H1 (cell line): Measurements from ENCODE around the gene TTC34.

Source experiments
- CBX8 ChIP-seq: fragments of 300-800, 300-1000 bp; sonication (generic); IDR thresholded peaks from 2 replicates; pipeline ENCODE4 v1.7.1; 2016; ENCODE audit warnings: low read depth, low read length, borderline replicate concordance
- CREB1 ChIP-seq: IDR thresholded peaks from 2 replicates; pipeline ENCODE4 v1.6.1; 2012; ENCODE audit warnings: inconsistent platforms
- POLR2A ChIP-seq, 2 experiments: IDR thresholded peaks; 1 replicate in 1 of 2; 2 replicates in 1 of 2; pipeline ENCODE4 v1.6.1; 2011; ENCODE audit warnings: low read depth in 2 of 2, low read length in 2 of 2, mild to moderate bottlenecking in 2 of 2; ENCODE audit errors: control extremely low read depth in 1 of 2
- POLR2AphosphoS5 ChIP-seq: IDR thresholded peaks from 2 replicates; pipeline ENCODE4 v1.6.1; 2011; ENCODE audit warnings: low read depth, low read length
- RNF2 ChIP-seq: fragments of 200-900, 300-1000 bp; sonication (generic); IDR thresholded peaks from 2 replicates; pipeline ENCODE4 v1.7.1; 2016; ENCODE audit warnings: borderline replicate concordance, low read depth, mild to moderate bottlenecking, antibody characterized with exemption, low read length; ENCODE audit not compliant: poor library complexity, severe bottlenecking; ENCODE audit errors: missing control alignments
- TCF12 ChIP-seq: IDR thresholded peaks from 2 replicates; pipeline ENCODE4 v1.6.1; 2011; ENCODE audit warnings: low read depth, mild to moderate bottlenecking, low read length
- TF ChIP-seq, protein P1 (sequence below), 3 experiments: IDR thresholded peaks; 1 replicate in 2 of 3; 2 replicates in 1 of 3; pipeline versions ENCODE4 v1.5.1 to v1.6.1; 2011; ENCODE audit warnings: low read length in 3 of 3, mild to moderate bottlenecking in 3 of 3, inconsistent platforms in 2 of 3, low read depth in 1 of 3, moderate library complexity in 1 of 3; ENCODE audit not compliant: insufficient read depth in 1 of 3; ENCODE audit errors: control extremely low read depth in 1 of 3

GRCh38 chr1:2587860-2588571, 213.5 kb downstream of the TTC34 start:
- TF ChIP-seq RNF2, result no peak
- no peak for TF ChIP-seq POLR2A (IDR thresholded peaks at IDR 0.05; ENCODE audit: control extremely low read depth in 1 of 2, low read depth in 2 of 2, low read length in 2 of 2)
- TF ChIP-seq, protein P1, sequence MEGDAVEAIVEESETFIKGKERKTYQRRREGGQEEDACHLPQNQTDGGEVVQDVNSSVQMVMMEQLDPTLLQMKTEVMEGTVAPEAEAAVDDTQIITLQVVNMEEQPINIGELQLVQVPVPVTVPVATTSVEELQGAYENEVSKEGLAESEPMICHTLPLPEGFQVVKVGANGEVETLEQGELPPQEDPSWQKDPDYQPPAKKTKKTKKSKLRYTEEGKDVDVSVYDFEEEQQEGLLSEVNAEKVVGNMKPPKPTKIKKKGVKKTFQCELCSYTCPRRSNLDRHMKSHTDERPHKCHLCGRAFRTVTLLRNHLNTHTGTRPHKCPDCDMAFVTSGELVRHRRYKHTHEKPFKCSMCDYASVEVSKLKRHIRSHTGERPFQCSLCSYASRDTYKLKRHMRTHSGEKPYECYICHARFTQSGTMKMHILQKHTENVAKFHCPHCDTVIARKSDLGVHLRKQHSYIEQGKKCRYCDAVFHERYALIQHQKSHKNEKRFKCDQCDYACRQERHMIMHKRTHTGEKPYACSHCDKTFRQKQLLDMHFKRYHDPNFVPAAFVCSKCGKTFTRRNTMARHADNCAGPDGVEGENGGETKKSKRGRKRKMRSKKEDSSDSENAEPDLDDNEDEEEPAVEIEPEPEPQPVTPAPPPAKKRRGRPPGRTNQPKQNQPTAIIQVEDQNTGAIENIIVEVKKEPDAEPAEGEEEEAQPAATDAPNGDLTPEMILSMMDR (IDR thresholded peaks at IDR 0.05; ENCODE audit: control extremely low read depth in 1 of 3, insufficient read depth in 1 of 3, low read depth in 1 of 3, low read length in 3 of 3), result no peak
- TF ChIP-seq CREB1, result no peak
- no peak for TF ChIP-seq CBX8
- TF ChIP-seq POLR2AphosphoS5, result no peak
- no peak for TF ChIP-seq TCF12
